Measurements from ENCODE around the gene FRG1.
"Not testable (repeated sequence)": the region's sequence is repeated elsewhere in the genome, so short reads cannot be mapped to it uniquely, and the experiment has no call there.

DNA sequence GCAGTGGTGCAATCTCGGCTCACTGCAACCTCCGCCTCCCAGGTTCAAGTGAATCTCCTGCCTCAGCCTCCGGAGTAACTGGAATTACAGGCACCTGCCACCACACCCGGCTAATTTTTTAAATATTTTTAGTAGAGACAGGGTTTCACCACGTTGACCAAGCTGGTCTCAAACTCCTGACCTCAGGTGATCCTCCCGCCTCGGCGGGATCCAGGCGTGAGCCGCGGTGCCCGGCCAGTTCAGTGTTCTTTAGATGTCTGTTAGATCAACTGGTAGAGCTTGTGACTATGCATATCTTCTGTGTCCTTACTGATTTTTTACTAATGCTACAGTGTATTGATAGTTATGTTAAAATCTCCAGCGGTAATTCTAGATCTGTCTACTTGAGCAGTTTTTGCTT is 6.2 kb downstream of the FRG1 start:
- not testable (repeated sequence) for TF ChIP-seq EZH2phosphoT487 (IDR thresholded peaks at IDR 0.05; ENCODE audit: insufficient read depth, low read depth); EZH2 (IDR thresholded peaks at IDR 0.05; ENCODE audit: insufficient read depth, poor library complexity, severe bottlenecking)

Measured in GM23248 (cell line).